SK-N-SH treated with all-trans-retinoic acid at 6 μM for 48 hours (cell line): ENCODE results near the gene UBASH3B.

Experiments used
- CSDC2 ChIP-seq: fragments of 250-450 bp; sonication (Bioruptor Pico); IDR thresholded peaks from 2 replicates; pipeline ENCODE4 v1.5.0; 2020; ENCODE audit warnings: mild to moderate bottlenecking, moderate library complexity
- ESRRG ChIP-seq: fragments of 250-450 bp; sonication (Bioruptor Pico); IDR thresholded peaks from 2 replicates; pipeline ENCODE4 v1.6.1; 2021; ENCODE audit warnings: mild to moderate bottlenecking
- ISL1 ChIP-seq: fragments of 250-450 bp; sonication (Bioruptor Pico); IDR thresholded peaks from 2 replicates; pipeline ENCODE4 v2.1.2; 2022; ENCODE audit warnings: mild to moderate bottlenecking, moderate library complexity
- OSR1 ChIP-seq: fragments of 250-450 bp; sonication (Bioruptor Pico); IDR thresholded peaks from 2 replicates; pipeline ENCODE4 v1.8.0; 2022; ENCODE audit warnings: moderate library complexity, mild to moderate bottlenecking, inconsistent platforms
- PPARA ChIP-seq: fragments of 250-450 bp; sonication (Bioruptor Pico); IDR thresholded peaks from 2 replicates; pipeline ENCODE4 v1.5.0; 2020; ENCODE audit warnings: mild to moderate bottlenecking, borderline replicate concordance
- RARB ChIP-seq: fragments of 250-450 bp; sonication (Bioruptor Pico); IDR thresholded peaks from 2 replicates; pipeline ENCODE4 v1.8.0; 2021; ENCODE audit warnings: mild to moderate bottlenecking, moderate library complexity
- ZC3H10 ChIP-seq: fragments of 250-450 bp; sonication (Bioruptor Pico); IDR thresholded peaks from 2 replicates; pipeline ENCODE4 v1.5.1; 2021; ENCODE audit warnings: mild to moderate bottlenecking, moderate library complexity
- ZNF565 ChIP-seq: fragments of 450-650 bp; formaldehyde crosslinking; conservative IDR thresholded peaks from 2 replicates; pipeline ENCODE4 v1.5.0; 2020; ENCODE audit warnings: low read depth, mild to moderate bottlenecking, moderate library complexity
- ZNF8 ChIP-seq: fragments of 450-650 bp; formaldehyde crosslinking; IDR thresholded peaks from 2 replicates; pipeline ENCODE4 v1.5.0; 2020; ENCODE audit warnings: mild to moderate bottlenecking, moderate library complexity
- TF ChIP-seq, protein P1 (sequence below): fragments of 250-450 bp; sonication (Bioruptor Pico); IDR thresholded peaks from 2 replicates; pipeline ENCODE4 v1.5.0; 2020; ENCODE audit warnings: mild to moderate bottlenecking, moderate library complexity
- TF ChIP-seq, protein P2 (sequence below): fragments of 250-450 bp; sonication (Bioruptor Pico); IDR thresholded peaks from 2 replicates; pipeline ENCODE4 v1.8.0; 2020; ENCODE audit warnings: mild to moderate bottlenecking, moderate library complexity, borderline replicate concordance

- TF ChIP-seq RARB (CRISPR knock-in tag) (no peak), OSR1 (CRISPR knock-in tag) (no peak), ESRRG (no peak), PPARA (CRISPR knock-in tag) (no peak), ZC3H10 (CRISPR knock-in tag) (no peak), ZNF565 (CRISPR knock-in tag) (no peak), ZNF8 (no peak), CSDC2 (no peak), ISL1 (CRISPR knock-in tag) (no peak)
- TF ChIP-seq, protein P1, sequence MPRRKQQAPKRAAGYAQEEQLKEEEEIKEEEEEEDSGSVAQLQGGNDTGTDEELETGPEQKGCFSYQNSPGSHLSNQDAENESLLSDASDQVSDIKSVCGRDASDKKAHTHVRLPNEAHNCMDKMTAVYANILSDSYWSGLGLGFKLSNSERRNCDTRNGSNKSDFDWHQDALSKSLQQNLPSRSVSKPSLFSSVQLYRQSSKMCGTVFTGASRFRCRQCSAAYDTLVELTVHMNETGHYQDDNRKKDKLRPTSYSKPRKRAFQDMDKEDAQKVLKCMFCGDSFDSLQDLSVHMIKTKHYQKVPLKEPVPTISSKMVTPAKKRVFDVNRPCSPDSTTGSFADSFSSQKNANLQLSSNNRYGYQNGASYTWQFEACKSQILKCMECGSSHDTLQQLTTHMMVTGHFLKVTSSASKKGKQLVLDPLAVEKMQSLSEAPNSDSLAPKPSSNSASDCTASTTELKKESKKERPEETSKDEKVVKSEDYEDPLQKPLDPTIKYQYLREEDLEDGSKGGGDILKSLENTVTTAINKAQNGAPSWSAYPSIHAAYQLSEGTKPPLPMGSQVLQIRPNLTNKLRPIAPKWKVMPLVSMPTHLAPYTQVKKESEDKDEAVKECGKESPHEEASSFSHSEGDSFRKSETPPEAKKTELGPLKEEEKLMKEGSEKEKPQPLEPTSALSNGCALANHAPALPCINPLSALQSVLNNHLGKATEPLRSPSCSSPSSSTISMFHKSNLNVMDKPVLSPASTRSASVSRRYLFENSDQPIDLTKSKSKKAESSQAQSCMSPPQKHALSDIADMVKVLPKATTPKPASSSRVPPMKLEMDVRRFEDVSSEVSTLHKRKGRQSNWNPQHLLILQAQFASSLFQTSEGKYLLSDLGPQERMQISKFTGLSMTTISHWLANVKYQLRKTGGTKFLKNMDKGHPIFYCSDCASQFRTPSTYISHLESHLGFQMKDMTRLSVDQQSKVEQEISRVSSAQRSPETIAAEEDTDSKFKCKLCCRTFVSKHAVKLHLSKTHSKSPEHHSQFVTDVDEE (CRISPR knock-in tag), result no peak
- TF ChIP-seq, protein P2, sequence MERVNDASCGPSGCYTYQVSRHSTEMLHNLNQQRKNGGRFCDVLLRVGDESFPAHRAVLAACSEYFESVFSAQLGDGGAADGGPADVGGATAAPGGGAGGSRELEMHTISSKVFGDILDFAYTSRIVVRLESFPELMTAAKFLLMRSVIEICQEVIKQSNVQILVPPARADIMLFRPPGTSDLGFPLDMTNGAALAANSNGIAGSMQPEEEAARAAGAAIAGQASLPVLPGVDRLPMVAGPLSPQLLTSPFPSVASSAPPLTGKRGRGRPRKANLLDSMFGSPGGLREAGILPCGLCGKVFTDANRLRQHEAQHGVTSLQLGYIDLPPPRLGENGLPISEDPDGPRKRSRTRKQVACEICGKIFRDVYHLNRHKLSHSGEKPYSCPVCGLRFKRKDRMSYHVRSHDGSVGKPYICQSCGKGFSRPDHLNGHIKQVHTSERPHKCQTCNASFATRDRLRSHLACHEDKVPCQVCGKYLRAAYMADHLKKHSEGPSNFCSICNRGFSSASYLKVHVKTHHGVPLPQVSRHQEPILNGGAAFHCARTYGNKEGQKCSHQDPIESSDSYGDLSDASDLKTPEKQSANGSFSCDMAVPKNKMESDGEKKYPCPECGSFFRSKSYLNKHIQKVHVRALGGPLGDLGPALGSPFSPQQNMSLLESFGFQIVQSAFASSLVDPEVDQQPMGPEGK (CRISPR knock-in tag), result no peak
Observed at GRCh38 chr11:122757201-122757600, 101.7 kb downstream of the UBASH3B start.
